Urinary bladder (tissue), 4 donors: Measurements from ENCODE around the gene WDR49. TPM values are rescaled to one million over a fixed set of nuclear protein-coding genes. Genes with fewer than 3 reads are reported as not detected.

ENCODE experiments used
- DNase-seq: peaks from one replicate; pipeline ENCODE4 v3.0.0-alpha.2; 2015; ENCODE audit errors: extremely low spot score
- H3K27ac ChIP-seq: one replicate; pipeline ENCODE4 v1.5.1; 2013; ENCODE audit warnings: low read depth, mild to moderate bottlenecking, moderate library complexity
- H3K36me3 ChIP-seq: one replicate; pipeline ENCODE4 v1.6.1; 2013; ENCODE audit warnings: mild to moderate bottlenecking, moderate library complexity; ENCODE audit not compliant: insufficient read depth
- H3K4me1 ChIP-seq: one replicate; pipeline ENCODE4 v1.6.1; 2013; ENCODE audit warnings: mild to moderate bottlenecking, moderate library complexity; ENCODE audit not compliant: insufficient read depth
- H3K4me3 ChIP-seq: one replicate; pipeline ENCODE4 v1.5.1; 2013; ENCODE audit warnings: low read depth, low read length
- WGBS: extraction: QIAGEN DNeasy Blood & Tissue Kit; methylation state at CpG from one replicate; pipeline ENCODE4 v1.1.7; 2013; 5-methylcytosine and 5-hydroxymethylcytosine counted together
- polyA plus RNA-seq: library from polyadenylated mRNA; stranded (reverse); fragments of 200-250 nt; gene quantifications from one replicate; pipeline ENCODE4 v1.2.3, GENCODE V29; 2013
- small RNA-seq: library from RNA; depleted of rRNA; stranded (forward); fragments of <200 nt; gene quantifications from one replicate; pipeline ENCODE3, GENCODE V24; 2014
- total RNA-seq: library from RNA; depleted of rRNA; stranded (reverse); fragments of >200 nt; gene quantifications from one replicate; pipeline ENCODE4 v1.2.3, GENCODE V29; 2014
- donor health status: healthy with polysubstance abuse.
- donor health status: healthy.

The WDR49 gene
- total and polyA plus RNA-seq, 2 donors, result 0.08 to 17.1 TPM

DNA sequence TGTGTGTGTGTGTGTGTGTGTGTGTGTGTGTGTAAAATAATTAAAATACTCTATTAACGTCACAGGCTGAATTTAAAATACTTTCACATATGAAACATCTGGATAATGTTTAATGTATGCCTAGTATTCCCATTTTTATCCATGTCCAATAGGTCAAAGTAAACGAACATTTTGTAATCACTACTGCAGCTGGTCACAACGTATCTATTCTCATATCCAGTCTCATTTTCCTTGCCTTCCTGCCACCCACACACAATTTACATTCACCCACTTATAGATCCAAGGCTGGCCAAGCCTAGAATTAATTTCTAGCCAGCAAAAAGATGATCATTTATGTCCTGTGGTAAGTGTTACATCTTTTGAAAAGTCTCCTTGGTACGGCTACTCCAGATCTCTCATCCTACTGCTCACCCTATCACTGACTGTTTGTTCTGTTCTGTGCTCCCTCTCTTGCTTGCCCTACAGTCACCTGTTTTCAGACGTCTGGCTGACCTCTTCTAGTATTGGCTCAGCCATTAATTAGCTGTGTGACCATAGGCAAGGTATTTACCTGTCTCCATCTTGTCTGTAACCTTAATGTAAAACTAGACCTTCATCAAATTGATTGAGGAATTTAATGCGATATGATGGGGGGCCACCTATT lies 197.5 kb downstream of the WDR49 start:
- DNase-seq, result no peak
- H3K4me3 ChIP-seq, result no peak overlapping the region
- no peaks in the 10 kb centered on the region for H3K4me1 ChIP-seq
- H3K36me3 ChIP-seq, result no peaks in the 10 kb centered on the region
- H3K27ac ChIP-seq, result no peak overlapping the region
- WGBS, result 70% methylated on average over 6 of the region's 6 CpGs

DNA sequence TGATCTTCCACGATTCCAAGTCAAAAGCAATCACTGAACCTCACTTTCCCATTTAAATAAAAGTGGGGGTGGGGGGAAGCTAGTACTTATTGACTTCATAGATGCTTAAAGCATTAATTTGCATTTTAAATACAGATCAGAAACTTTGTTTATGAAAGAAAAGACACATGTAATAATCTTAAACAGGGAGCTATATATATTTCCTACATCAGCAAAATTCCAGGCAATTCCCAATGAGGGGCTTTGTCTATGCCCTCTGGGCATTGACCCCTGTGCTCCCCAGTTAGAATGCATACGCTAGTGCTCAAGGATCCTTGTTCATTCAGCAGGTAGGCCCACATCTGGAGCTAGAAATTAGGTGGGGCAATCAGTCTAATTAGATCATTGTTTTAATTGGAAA lies 199.9 kb downstream of the WDR49 start:
- Histone ChIP-seq H3K4me1 (no peaks in the 10 kb centered on the region), H3K4me3 (no peak overlapping the region), H3K36me3 (no peaks in the 10 kb centered on the region), H3K27ac (no peak overlapping the region)
- WGBS, result 90% methylated on average over 2 of the region's 2 CpGs
- DNase-seq, result no peak

DNA sequence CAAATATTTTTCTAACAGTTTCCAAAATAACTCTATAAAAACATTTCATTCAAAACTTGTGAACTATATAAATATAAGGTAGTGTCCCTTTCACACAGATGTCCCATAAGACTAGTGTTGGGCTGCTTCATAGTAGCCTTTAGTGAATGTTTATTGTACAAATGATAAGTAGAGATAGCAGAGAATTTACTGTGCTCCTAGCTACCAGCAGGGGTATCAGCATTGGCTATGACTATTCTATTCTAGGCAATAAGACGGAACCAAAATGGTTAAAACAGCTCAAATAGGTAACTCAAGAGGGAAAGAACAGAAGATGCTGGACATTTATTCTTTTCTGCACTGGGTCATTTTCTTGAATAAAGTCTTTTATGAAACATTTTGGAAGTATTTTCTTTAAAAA lies 202.5 kb downstream of the WDR49 start:
- Histone ChIP-seq H3K4me3 (no peak overlapping the region), H3K36me3 (no peaks in the 10 kb centered on the region), H3K27ac (no peak overlapping the region), H3K4me1 (no peaks in the 10 kb centered on the region)
- DNase-seq, result no peak
- 0% methylated on average over 1 of the region's 1 CpG for WGBS

DNA sequence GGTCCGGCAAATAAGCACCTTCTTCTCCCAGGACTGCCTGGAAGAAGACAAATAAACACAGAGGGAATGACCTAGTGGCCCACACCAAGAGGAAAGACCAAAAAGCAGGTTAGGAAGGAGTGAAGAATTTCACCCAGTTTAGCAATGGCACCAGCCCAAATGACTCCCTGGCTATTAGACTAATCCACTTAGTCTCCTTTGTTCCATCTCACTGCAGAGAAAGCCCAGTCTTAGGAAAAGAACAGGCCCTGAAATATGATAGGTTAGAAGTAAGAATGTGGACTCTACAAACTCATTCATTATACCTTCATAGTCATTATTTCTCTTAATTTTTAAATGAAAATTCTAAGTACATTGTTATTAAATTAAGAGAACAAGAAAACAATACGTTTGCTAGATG lies 203.1 kb downstream of the WDR49 start:
- no peak for DNase-seq
- Histone ChIP-seq H3K36me3 (no peaks in the 10 kb centered on the region), H3K4me1 (no peaks in the 10 kb centered on the region), H3K4me3 (no peak overlapping the region), H3K27ac (no peak overlapping the region)
- WGBS, result 65% methylated on average over 2 of the region's 2 CpGs

DNA sequence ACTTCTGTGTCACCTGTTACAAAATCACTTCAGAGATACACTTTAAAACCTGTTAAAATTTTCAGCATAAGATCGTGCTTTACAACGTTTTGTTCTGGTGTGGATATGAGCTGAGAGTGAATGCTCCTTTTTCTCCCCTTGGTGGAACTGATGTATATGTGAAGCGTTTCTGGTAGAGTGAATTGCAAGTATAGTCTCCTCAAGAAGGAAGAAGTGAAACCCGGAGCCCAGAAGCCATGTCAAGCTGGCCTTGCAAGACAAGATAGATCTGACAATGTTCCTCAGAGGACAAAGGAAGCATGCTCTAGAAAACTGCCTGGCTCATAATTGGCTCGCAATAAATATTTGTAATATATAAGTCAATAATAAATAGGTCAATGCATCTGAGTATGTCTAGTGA lies 203.5 kb downstream of the WDR49 start:
- no peak for DNase-seq
- Histone ChIP-seq H3K4me3 (no peak overlapping the region), H3K36me3 (no peaks in the 10 kb centered on the region), H3K4me1 (no peaks in the 10 kb centered on the region), H3K27ac (no peak overlapping the region)
- 92% methylated on average over 5 of the region's 5 CpGs for WGBS

DNA sequence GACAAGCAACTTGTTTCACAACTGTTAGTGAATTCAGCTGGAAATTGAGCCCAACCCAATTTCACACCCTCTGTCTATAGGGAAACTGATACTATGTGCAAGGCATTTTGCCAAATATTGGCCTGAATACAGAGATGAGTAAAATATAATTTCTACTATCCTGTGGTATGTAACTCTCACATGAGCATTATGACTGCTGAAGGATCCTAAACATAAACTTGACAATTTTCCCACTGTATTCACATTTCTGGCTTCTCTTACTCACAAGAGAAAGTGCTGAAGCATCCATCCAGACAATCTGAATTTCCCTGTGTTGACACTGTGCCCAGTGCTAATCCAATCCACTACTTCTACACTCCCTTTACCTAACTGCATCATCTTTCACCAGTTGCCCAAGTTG lies 208.3 kb downstream of the WDR49 start:
- Histone ChIP-seq H3K4me1 (no peaks in the 10 kb centered on the region), H3K4me3 (no peak overlapping the region), H3K27ac (no peak overlapping the region), H3K36me3 (no peaks in the 10 kb centered on the region)
- DNase-seq, result no peak

DNA sequence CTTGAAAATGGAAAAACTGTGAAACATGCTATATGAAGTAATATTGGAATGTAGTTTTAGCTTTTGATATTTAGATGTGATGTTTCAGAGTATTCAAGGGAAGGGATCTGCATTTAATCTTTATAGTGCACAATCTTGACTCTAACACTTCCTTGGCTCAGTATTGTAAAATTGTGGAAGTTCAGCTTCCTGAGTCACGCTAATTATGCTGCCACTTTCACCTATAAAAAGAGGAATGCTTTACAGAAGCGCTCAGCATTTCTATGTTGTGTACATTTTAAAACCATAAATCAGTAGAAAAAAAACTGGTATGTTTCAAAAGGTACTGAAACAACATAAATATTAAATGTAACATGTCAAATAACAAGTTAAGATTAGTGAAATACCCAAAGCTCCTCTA lies 212.5 kb downstream of the WDR49 start:
- Histone ChIP-seq H3K36me3 (no peaks in the 10 kb centered on the region), H3K4me3 (no peak overlapping the region), H3K27ac (no peak overlapping the region), H3K4me1 (no peaks in the 10 kb centered on the region)
- no peak for DNase-seq
- 46% methylated on average over 2 of the region's 2 CpGs for WGBS

DNA sequence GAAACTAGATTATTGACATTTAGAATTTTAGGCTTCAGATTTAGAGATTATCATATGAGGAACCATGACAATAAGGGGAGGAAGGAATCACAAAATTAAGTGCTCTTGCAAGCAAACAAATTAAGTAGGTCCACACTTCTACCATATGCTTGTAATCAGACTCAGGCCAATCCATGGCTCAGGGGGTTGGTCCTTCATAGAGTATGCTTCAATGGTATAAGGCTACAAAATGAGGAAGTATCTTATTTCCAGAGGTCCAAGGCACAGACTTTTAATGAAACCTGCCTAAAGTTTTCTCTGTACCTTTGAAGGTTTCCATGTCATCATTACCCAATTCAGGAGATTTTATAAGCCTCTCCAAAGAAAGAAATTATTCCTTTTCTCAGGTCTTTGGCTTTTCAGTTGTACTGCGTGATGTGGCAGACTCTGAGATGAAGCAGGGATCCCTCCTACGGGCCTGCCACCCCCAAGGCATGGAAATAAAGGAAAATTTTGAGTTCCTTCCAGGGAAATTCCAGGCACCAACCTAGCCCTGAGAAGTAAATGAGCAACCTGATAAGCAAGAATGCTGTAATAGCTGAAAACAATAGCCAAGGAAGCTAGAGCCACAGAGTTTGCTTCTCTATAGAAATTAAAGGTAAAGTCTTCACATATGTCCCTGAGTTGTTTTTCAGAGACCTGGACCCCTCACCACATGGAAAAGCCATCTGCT lies 216.2 kb downstream of the WDR49 start:
- no peak for DNase-seq
- Histone ChIP-seq H3K36me3 (no peaks in the 10 kb centered on the region), H3K4me1 (no peaks in the 10 kb centered on the region), H3K4me3 (no peak overlapping the region), H3K27ac (no peak overlapping the region)
- 78% methylated on average over 2 of the region's 2 CpGs for WGBS

Small RNA genes lying within 50 kb of the gene (small RNA-seq; reads per million reads assigned to genes)
- not detected for gene HMGN1P8

Other genes starting within 250 kb of the WDR49 start
- 3.9 TPM for gene SERPINI2, start 179.9 kb downstream of the WDR49 start, total RNA-seq
- 0.08 TPM for gene SERPINI2, start 179.9 kb downstream of the WDR49 start, polyA plus RNA-seq
- 88.7 TPM for gene PDCD10, start 81.0 kb upstream of the WDR49 start, total RNA-seq
- gene PDCD10, start 81.0 kb upstream of the WDR49 start, polyA plus RNA-seq, result 48.9 TPM
- gene SERPINI1, start 81.8 kb upstream of the WDR49 start, total RNA-seq, result 10.0 TPM
- gene SERPINI1, start 81.8 kb upstream of the WDR49 start, polyA plus RNA-seq, result 8.9 TPM